ENCODE measurements around the gene GRIN3B.
"Not testable (repeated sequence)": the region's sequence is repeated elsewhere in the genome, so short reads cannot be mapped to it uniquely, and the experiment has no call there.

Gene GRIN3B

DNA sequence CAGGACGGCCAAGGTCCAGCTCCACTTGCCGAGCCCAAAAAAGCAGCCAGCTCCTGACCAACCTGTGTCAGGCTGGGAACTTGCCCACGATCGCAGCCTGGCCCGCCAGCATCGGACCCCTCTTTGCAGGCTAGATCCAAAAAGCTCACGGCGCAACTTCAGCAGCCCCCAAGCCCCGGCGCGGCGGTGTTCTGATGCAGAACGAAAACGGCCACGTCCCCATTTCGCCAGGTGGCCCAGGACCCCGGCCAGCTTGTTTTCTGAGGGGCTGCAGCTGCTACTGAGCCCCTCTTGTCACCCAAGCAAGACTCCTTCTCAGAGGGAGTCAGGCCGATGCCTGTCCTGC, 19.4 kb downstream of the GRIN3B start:
- no peak for DNase-seq (ENCODE audit: low read depth, low spot score)

DNA sequence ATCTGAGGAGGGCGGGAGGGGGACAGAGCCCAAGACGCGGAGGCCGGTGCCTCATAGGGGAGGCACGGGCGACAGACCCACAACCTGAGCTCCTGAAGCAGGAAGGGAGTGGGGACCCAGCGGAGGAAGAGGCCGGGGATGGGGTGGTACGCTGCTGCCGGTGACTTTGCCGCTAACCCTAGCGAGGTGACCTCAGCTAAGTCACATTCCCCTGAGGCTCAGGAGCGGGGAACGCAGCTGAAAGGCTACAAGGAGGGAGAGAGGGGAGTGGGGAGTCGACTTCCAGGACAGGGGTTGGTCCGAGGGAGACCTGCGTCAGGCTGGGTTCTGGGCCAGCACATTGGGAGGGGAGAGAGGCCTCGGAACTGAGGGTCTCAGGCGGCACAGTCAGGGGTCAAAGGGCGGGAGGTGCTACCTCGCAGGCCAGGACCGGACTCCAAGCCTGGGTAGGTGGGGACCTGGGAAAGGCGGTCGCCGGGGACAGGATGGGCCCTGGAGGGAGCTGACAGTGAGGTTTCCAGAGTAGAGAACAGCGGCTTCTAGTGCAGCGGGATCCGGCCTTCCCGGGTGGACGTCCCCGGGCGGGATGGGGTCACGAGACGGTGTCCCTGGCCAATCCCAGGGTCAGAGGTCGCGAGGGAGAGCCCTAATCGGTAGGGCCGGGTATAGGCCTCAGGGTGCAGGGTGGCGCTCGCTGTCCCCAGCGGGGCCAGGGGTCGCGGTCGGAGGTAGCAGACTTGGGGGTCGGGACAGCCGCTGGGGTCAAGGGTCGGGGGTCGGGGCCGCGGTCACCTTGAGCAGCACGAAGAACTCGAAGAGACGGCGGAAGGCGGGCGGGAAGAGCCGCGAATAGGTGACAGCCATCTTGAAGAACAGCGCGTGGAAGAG, 20.0 kb downstream of the GRIN3B start:
- DNase-seq (ENCODE audit: low read depth, low spot score) = no peak

DNA sequence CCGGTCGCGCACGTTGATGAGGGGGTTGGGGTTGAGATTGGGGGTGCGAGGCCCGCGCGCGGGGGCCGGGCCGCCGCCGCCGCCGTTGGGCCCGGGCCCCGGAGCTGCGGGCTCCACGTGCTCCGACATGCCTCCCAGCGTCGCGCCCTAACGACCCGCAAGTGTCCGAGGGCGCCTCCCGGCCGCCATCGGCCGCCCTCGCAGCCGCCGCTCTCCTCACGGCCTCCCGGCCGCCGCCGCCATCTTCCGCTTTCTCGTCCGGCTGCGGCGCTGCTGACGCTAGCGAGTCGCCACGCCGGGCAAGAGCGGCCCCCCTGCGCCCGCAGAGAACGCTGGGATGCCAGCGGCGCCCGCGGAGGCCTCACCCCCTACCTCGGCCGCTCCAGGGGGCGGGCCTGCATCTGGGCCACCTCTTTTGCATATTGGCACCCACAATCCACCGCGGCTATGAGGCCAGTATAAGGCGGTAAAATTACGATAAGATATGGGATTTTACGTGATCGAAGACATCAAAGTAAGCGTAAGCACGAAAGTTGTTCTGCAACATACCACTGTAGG, 20.7 kb downstream of the GRIN3B start, which contains the start of gene TMEM259:
Gene TMEM259 (minus strand): TSS at position 256 of the 558 bp plus-strand sequence. CDS start 127 bp downstream, at position 129.
- DNase-seq (ENCODE audit: low read depth, low spot score) = peak; percentile 99

DNA sequence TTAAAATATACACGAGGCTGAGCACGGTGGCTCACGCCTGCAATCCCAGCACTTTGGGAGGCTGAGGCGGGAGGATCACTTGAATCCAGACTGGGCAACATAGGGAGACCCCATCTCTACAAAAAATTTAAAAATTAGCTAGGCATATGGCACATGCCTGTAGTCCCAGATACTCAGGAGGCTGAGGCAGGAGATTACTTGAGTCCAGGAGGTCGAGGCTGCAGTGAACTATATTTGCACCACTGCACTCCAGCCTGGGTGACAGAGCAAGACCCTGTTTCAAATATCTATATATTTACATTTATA, 23.6 kb downstream of the GRIN3B start:
- DNase-seq (ENCODE audit: low read depth, low spot score) = not testable (repeated sequence)

DNA sequence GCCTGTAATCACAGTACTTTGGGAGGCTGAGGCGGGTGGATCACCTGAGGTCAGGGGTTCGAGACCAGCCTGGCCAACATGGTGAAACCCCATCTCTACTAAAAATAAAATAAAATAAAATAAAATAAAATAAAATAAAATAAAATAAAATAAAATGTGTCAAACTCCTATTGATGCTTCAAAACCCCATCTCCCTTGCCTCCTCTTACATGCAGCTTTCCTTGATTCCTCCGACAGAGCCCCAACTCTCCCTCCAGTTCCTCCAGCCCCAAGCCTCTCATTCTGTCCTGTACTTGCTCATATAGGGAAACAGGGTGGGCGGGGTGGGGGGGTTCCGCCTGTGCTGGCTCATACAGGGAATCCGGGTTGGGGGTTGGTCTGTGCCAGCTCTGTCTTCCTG, 24.9 kb downstream of the GRIN3B start:
- DNase-seq (ENCODE audit: low read depth, low spot score) = not testable (repeated sequence)

DNA sequence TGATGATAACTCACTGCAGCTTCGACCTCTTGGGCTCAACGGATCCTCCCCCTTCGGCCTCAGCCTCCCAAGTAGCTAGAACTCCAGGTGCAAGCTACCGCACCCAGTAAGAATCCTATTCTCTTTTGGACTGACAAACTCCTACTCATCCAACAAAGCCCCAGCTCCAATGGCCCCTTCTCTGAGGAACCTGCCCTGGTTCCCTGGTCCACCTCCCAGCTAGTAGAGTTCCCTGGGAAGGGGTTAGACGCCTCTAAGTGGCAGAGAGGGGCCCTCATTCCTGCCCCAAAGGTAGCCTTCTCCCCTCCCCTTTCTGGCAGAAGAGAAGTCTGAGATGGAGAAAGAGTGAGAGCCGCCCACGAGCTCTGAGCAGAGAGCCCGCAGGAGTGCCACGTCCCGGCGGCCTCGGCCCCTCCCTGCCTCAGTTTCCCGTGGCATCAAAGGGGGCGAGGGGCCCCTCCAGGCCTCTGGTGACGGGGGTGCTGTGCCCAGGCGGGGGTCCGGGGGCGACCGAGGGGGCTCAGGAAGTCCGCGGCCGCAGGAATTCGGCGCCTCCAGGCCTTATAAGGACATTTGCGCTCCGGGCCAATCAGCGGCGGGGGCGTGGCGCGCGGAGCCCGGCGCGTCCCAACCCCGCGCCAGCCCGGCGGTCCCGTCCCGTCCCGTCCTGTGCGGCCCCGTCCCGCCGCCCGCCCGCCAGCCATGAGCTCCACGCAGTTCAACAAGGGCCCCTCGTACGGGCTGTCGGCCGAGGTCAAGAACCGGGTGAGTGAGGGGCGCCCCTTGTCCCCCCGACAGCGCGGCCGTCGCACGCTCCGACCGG, 26.0 kb downstream of the GRIN3B start, which contains the start of gene CNN2:
Gene CNN2 (plus strand): TSS at position 649 of the 823 bp plus-strand sequence. CDS start 54 bp downstream, at position 703.
- peak; percentile 95 for DNase-seq (ENCODE audit: low read depth, low spot score)

DNA sequence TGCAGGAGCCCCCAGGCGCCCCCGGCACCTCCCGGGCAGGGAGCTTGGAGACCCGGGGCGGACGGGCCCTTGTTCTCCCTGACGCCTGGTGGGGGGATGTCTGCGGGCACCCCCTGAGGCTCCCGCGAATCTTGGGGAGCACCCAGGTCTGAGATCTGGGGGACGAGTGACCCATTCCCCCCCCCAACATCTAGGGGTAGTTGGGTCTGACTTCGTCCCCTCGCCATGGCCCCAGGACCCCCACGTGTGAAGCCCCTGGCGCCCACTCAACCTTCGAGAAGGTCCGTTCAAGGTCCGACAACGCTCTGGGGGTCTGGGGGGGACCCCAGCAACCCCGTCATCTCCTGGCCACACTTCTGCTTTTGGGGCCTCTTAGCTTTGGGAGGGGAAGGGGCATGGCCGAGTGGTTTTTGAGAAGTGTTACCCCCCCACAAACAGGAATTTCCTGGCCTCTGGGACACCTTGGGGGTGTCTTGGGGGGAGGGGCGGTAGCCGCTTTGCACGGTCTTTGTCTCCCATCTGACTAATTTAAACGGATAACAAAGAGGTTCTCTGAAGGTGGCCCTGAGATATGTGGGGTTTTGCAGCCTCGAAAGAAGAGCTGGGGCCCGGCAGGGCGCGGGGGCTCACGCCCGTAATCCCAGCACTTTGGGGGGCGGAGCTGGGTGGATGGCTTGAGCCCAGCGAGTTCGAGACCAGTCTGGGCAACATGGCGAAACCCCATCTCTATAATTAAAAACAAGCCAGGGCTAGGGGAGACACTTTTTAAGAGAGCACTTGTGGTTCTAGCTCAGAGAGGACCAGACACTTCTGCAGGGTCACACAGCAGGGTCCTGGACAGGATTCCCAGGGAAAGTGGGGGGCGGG, 26.8 kb downstream of the GRIN3B start:
- peak; percentile 45 for DNase-seq (ENCODE audit: low read depth, low spot score)

DNA sequence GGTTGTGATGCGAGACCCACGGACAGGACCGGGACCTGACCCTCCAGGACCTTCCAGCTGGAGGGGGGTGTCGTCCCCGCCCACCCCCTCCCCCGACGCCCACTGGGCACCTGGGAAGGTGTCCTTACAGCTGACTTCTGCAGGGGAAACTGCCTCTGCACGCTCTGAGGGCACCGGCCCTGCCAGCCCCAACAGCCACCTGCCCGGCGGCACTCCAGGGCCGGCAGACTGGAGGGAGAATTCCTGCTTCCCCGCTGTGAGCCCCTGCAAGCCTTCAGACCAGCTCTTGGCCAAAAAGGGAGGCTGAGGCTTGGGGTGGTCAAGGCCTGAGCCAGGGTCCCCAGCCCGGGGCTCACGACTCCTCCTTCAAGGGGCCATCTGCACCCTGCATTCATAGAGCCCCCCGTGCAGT, 27.4 kb downstream of the GRIN3B start:
- no peak for DNase-seq (ENCODE audit: low read depth, low spot score)

DNA sequence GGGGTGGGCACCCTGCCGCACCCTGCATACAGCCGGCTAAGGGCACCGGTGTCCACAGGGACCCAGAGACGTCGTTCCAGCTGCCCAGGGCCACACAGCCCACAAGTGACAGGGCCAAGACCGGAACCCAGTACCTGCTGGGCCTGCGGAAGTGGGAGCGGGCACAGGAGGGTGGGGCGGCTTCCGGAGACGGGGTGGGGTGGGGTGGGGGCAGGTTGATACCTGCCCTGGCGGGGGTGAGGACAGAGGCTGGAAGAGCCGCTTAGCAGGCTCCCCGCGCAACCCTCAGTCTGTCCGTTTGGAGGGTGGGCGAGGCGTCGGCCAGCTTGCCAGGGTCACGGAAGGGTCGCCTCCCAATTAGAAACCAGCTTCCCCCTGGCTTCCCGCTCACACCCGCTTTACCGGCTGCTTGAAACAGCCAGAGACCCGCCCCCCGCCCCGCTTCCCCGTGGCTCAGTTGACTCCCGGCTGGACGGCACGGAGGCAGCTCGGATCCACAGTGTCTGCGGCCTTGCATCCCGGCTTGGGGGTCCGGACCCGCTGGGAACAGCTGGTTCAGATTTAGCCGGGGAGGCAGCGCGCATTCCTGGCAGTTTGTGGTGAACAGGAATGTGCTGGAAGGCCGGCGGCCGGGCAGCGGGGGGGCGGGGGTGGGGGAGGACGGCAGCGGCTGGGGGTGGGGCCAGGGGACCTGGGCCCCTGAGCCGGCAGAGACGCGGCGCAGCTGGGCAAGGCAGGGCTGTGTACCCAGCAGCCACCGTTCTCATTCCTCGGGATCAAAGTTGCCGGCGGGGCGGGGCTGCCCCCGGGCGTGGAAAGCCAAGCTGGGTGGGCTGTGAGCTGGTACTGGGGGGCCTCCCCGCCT, 28.1 kb downstream of the GRIN3B start:
- peak; percentile 96 for DNase-seq (ENCODE audit: low read depth, low spot score)

DNA sequence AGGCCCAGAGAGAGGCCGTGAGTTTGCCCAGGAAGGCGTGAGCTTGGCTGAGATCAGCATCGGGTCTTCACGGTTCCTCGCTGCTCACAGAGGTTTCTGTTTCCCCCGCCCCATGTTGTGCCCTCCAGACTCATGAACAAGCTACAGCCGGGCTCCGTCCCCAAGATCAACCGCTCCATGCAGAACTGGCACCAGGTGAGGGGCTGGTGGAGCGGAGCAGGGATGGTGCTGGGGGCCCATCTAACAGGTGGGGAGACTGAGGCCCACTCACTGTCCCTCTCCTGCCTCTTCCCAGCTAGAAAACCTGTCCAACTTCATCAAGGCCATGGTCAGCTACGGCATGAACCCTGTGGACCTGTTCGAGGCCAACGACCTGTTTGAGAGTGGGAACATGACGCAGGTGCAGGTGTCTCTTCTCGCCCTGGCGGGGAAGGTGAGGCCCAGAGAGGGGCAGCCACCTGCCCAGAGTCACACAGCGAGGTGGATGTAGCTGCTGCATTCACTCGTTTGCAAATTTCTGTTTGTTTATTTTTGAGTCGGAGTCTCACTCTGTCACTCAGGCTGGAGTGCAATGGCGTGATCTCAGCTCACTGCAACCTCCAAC, 32.1 kb downstream of the GRIN3B start:
- no peak for DNase-seq (ENCODE audit: low read depth, low spot score)

DNA sequence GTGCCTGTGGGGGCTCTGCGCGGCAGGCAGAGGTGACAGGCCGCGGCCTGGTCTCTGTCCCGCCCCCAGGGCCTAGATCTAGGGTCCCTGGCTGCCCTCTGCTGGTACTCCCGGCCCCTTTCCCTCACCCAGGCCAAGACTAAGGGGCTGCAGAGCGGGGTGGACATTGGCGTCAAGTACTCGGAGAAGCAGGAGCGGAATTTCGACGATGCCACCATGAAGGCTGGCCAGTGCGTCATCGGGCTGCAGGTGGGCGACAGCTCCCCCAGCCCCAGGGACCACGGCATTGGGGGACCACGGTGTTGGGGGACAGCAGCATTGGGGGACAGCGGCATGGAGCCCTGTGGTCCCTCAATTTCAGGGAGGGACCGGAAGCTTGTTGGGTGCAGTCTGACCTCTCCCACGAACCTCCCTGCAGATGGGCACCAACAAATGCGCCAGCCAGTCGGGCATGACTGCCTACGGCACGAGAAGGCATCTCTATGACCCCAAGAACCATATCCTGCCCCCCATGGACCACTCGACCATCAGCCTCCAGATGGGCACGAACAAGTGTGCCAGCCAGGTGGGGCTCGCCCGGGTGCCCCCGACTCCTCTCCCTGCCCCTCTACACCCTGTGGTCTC, 35.9 kb downstream of the GRIN3B start:
- no peak for DNase-seq (ENCODE audit: low read depth, low spot score)

DNA sequence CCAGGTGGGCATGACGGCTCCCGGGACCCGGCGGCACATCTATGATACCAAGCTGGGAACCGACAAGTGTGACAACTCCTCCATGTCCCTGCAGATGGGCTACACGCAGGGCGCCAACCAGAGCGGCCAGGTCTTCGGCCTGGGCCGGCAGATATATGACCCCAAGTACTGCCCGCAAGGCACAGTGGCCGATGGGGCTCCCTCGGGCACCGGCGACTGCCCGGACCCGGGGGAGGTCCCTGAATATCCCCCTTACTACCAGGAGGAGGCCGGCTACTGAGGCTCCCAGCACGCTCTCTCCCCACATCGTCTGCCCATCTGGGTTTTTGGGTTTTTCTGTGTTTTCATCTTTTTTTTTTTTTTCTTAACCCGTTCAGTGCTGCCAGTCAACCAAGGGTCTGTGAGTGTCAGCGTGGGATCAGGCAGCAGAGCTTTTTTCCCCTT, 37.4 kb downstream of the GRIN3B start:
- no peak for DNase-seq (ENCODE audit: low read depth, low spot score)

DNA sequence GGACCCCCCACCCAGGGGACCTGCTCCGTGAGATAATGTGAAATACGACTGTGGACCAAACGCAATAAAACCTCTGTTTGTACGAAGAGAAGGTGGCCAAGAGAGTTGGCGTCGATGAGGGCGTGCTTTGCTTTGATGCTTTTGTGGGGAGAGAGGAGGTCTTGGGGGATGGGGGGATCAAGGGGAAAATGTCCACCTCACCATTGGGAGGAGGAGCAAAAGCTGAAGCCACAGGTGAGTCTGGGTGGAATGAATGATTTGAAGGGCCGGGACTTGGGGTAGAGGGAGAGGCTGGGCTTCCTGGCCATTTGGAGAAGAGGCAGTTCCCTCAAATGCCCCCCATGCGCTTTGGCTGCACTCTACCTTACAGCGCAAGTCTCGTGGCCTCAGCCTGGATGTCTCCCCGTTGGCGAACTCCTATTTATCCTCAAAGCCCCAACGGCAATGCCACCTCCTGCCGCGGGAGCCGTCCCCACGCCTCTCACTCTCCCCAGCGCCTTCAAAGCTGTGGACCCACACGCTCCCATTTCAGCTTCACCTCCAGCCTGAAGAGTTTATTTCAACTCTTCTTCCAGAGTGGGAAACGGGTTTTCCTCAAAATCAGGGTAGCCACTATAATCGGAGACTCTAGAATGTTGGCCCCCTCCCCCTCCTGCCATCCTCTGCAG, 38.9 kb downstream of the GRIN3B start:
- no peak for DNase-seq (ENCODE audit: low read depth, low spot score)

DNA sequence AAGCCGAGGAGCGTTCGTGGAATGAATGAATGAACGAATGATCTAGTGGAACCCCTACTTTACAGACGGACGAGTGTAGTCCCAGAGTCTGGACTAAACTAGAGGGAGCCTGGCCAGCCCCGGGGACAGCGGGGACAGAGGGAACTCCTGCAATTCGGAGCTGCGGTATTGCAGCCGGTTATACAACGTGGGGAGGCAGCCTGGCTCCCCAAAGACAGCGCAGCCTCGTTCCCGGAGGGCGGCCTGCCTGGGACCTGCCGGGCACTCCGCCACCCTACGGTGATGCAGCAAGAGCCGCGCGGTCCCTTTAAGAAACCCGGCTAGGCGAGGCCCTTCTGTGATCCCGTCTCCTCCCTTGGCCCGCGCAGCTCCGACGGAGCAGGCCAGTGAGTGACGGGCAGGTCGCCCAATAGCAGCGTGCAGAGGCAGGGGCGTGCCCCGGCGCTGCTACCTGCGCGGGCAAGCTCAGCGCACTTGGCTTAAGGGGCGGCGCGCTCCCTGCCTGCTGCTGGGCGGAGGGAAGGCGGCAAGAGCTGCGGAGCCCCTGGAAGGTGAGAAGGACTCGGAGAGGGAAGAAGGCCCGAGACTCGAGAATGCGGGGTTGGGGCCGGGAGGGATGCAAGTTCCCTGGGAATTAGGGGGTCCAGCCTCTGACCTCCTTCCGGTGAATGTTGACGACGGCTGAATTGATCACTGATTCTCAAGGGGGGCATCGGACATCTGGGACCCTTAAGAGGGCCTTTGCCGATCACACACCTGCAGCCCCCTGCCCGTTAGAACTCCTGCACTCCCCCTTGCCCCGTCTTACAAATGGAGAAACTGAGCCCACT, 39.6 kb downstream of the GRIN3B start, which contains the start of gene ABCA7:
Gene ABCA7 (plus strand): TSS at position 462 of the 830 bp plus-strand sequence. CDS start 1,255 bp downstream, outside the sequence.
- DNase-seq (ENCODE audit: low read depth, low spot score) = peak; percentile 99

DNA sequence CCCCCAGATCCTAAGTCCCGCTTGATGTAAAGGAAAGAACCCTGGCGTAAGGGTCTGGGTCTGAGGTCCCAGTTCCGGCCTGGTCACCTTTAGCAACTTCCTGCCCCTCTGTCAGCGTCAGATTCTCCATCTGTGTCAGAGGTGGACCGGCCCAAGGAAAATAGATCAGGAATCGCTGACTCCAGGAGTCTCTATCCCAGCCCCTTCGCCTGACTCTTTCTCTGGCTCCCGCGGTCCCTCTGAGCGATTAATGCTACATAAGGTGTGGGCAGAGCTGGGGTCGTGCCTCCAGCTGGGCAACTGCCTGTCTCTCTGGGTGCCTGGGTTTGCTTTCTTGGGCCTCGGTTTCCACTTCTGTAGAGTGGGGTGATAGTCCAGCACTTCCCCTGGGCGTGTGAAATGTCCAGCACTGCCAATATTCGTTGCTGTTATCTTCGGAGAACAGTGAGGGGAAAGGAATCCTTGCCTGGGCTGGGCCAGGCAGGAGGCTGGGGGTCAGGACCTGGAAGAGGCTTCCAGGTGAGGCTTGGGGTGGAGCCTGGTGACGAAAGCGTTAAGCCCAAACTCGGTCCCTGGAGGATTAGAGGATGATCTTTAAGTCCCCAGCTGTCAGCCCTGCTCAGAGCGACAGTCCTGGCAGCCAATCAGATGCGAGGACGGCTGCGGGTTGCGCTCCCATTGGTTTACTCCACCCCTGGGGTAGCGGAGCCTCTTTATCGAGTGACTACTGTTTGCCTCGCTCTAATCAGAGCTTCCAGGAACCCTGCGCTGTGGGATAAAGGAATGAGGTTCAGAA, 40.5 kb downstream of the GRIN3B start:
- DNase-seq (ENCODE audit: low read depth, low spot score) = peak; percentile 97

DNA sequence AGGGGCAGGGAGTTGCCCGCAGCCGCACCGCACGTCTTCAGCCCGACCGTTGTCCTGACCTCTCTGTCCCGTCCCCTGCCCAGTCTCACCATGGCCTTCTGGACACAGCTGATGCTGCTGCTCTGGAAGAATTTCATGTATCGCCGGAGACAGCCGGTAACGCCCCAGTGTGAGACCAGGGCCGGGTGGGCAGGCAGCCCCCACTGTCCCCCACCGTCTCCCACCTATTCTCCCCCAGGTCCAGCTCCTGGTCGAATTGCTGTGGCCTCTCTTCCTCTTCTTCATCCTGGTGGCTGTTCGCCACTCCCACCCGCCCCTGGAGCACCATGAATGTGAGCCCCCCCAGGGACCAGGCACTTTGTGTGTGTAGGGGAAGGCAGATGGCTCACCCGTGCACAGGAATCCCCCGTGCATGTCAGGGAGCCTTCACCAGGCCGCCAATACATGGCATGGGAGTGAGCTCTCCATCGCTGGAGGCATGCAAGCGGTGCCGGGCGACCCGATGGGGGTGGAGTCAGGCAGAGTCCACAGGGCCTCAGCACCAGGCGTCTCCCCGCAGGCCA, 41.1 kb downstream of the GRIN3B start:
- no peak for DNase-seq (ENCODE audit: low read depth, low spot score)

All from astrocyte of the hippocampus (primary cell).